HG03139 (cell line): Measurements from ENCODE around the gene YBEY.
"Not testable (repeated sequence)": the region's sequence is repeated elsewhere in the genome, so short reads cannot be mapped to it uniquely, and the experiment has no call there.

Source experiments
- ATAC-seq: cut with Tn5 transposase; IDR thresholded peaks from one replicate; pipeline ENCODE4 v1.9.1; 2021; ENCODE audit not compliant: unreplicated experiment

The YBEY gene

GRCh38 chr21:46299167-46299566, 13.0 kb downstream of the YBEY start:
- ATAC-seq, result no peak

GRCh38 chr21:46301759-46302158, 15.6 kb downstream of the YBEY start:
- no peak for ATAC-seq

- no peak for ATAC-seq
Measured at GRCh38 chr21:46304437-46304836, 18.3 kb downstream of the YBEY start.

GRCh38 chr21:46304955-46305354, 18.8 kb downstream of the YBEY start:
- no peak for ATAC-seq

- ATAC-seq, result no peak
Measured at GRCh38 chr21:46307625-46308024, 21.5 kb downstream of the YBEY start.

GRCh38 chr21:46308431-46308830, 22.3 kb downstream of the YBEY start:
- no peak for ATAC-seq

- not testable (repeated sequence) for ATAC-seq
Measured at GRCh38 chr21:46310260-46310659, 24.1 kb downstream of the YBEY start.

- ATAC-seq, result no peak
Measured at GRCh38 chr21:46311568-46311967, 25.4 kb downstream of the YBEY start.

- no peak for ATAC-seq
Measured at GRCh38 chr21:46312949-46313348, 26.8 kb downstream of the YBEY start.

GRCh38 chr21:46314441-46315020, 28.4 kb downstream of the YBEY start:
- ATAC-seq, result no peak

- no peak for ATAC-seq
Measured at GRCh38 chr21:46316708-46317324, 30.7 kb downstream of the YBEY start.

GRCh38 chr21:46317710-46318463, 31.7 kb downstream of the YBEY start:
- ATAC-seq, result no peak

GRCh38 chr21:46318464-46318845, 32.3 kb downstream of the YBEY start:
- no peak for ATAC-seq

GRCh38 chr21:46319186-46319585, 33.0 kb downstream of the YBEY start:
- ATAC-seq, result no peak

- ATAC-seq, result no peak
Measured at GRCh38 chr21:46320331-46320801, 34.2 kb downstream of the YBEY start.

GRCh38 chr21:46322351-46323226, 36.4 kb downstream of the YBEY start:
- ATAC-seq, result no peak

GRCh38 chr21:46323227-46323709, 37.1 kb downstream of the YBEY start:
- no peak for ATAC-seq

GRCh38 chr21:46323710-46324389, 37.7 kb downstream of the YBEY start, which contains the start of the genes C21orf58 and PCNT:
C21orf58 (minus strand) TSS chr21:46323870; CDS start chr21:46322738, 1,132 bp downstream.
PCNT (plus strand) TSS chr21:46324156; CDS start chr21:46324229, 73 bp downstream.
- peak; percentile 84 for ATAC-seq

- ATAC-seq, result peak; percentile 35
Measured at GRCh38 chr21:46324390-46325072, 38.4 kb downstream of the YBEY start.
